CD4-positive, alpha-beta T cell (primary cell): Measurements from ENCODE around the gene KCNG1. TPM values are rescaled to one million over a fixed set of nuclear protein-coding genes. Genes with fewer than 3 reads are reported as not detected.

ENCODE experiments used
- ATAC-seq: fragments of 200-7000 bp; cut with Tn5 transposase; one replicate; pipeline ENCODE4 v1.10.0; 2022; ENCODE audit warnings: mild to moderate bottlenecking; ENCODE audit not compliant: poor library complexity
- CTCF ChIA-PET: fragments of 350-600 bp; sonication (Branson Sonifier 250); formaldehyde crosslinking; loops from one replicate; lab custom pipeline; 2021; ENCODE audit warnings: antibody characterized with exemption, inconsistent platforms; lab: Charles Lee
- POLR2A ChIA-PET: fragments of 350-600 bp; sonication (Branson Sonifier 250); formaldehyde crosslinking; loops from one replicate; lab custom pipeline; 2021; ENCODE audit warnings: antibody characterized with exemption, inconsistent platforms; lab: Charles Lee
- DNase-seq, 14 experiments: peaks; one replicate each; pipeline ENCODE4 v3.0.0-alpha.2; 2013 to 2020; ENCODE audit warnings: mixed read lengths in 2 of 14
- H3K27ac ChIP-seq, 2 donors: one replicate each; pipeline versions ENCODE4 v1.5.1 to v1.7.0; 2013; ENCODE audit warnings: low read length in 2 of 2, low read depth in 1 of 2, mild to moderate bottlenecking in 1 of 2
- H3K27me3 ChIP-seq, 2 experiments: 1 replicate in 1 of 2; 2 replicates in 1 of 2; pipeline versions ENCODE4 v1.6.1 to v1.7.0; 2013; ENCODE audit warnings: low read length in 2 of 2, control low read depth in 1 of 2, mild to moderate bottlenecking in 1 of 2, moderate library complexity in 1 of 2; ENCODE audit not compliant: insufficient read depth in 2 of 2, control insufficient read depth in 1 of 2
- H3K36me3 ChIP-seq: one replicate; pipeline ENCODE4 v1.6.1; 2013; ENCODE audit warnings: low read length, control low read depth; ENCODE audit not compliant: insufficient read depth
- H3K4me1 ChIP-seq: one replicate; pipeline ENCODE4 v1.6.1; 2013; ENCODE audit warnings: low read length, control low read depth; ENCODE audit not compliant: insufficient read depth
- H3K4me3 ChIP-seq: one replicate; pipeline ENCODE4 v1.5.1; 2013; ENCODE audit warnings: mild to moderate bottlenecking, low read length, moderate library complexity
- H3K9me3 ChIP-seq, 2 experiments: 1 replicate in 1 of 2; 2 replicates in 1 of 2; pipeline versions ENCODE4 v1.6.1 to v1.7.0; 2013; ENCODE audit warnings: low read length in 2 of 2, mild to moderate bottlenecking in 2 of 2, control low read depth in 1 of 2, moderate library complexity in 1 of 2; ENCODE audit not compliant: control insufficient read depth in 1 of 2, insufficient read depth in 1 of 2
- H3K27ac Mint-ChIP-seq: one replicate; pipeline ENCODE4 v1.8.0; 2020; ENCODE audit warnings: mixed read lengths
- H3K27me3 Mint-ChIP-seq: one replicate; pipeline ENCODE4 v1.8.0; 2021; ENCODE audit warnings: mixed read lengths
- H3K36me3 Mint-ChIP-seq: one replicate; pipeline ENCODE4 v1.8.0; 2021; ENCODE audit warnings: low read depth, mixed read lengths
- H3K4me1 Mint-ChIP-seq: one replicate; pipeline ENCODE4 v1.8.0; 2021; ENCODE audit warnings: low read depth, mixed read lengths
- H3K4me3 Mint-ChIP-seq: one replicate; pipeline ENCODE4 v1.8.0; 2020; ENCODE audit warnings: mild to moderate bottlenecking, mixed read lengths
- H3K9me3 Mint-ChIP-seq: one replicate; pipeline ENCODE4 v1.8.0; 2020; ENCODE audit warnings: mixed read lengths
- CTCF ChIP-seq: fragments of 200-600 bp; IDR thresholded peaks from one replicate; pipeline ENCODE4 v1.8.0; 2022; ENCODE audit warnings: antibody characterized with exemption, mild to moderate bottlenecking
- intact Hi-C, 2 experiments: fragments of 100-400 bp; cut with DNase I in 1 of 2; cut with micrococcal nuclease in 1 of 2; formaldehyde crosslinking; loops; one replicate each; pipeline versions ENCODE4 v1.15.1 to v1.9.0; 2023 to 2025; cut with DNase I, micrococcal nuclease
- total RNA-seq, 174 experiments: library from RNA in 2 of 174; stranded (reverse) in 2 of 174; gene quantifications; one replicate each; pipeline ENCODE4 v1.2.3 and lab custom pipeline; 2021 to 2026

The KCNG1 gene
- total RNA-seq, 2 experiments from 2014 or later = not detected

- Mint-ChIP-seq H3K4me1 (no peaks in the 10 kb centered on the region), H3K9me3 (no peaks in the 10 kb centered on the region), H3K36me3 (no peaks in the 10 kb centered on the region), H3K27me3 (peaks cover 26% of the 10 kb centered on the region), H3K4me3 (no peak overlapping the region), H3K27ac (no peak overlapping the region)
- H3K9me3 ChIP-seq = peaks cover 0 to 5% of the 10 kb centered on the region in 2 experiments
- peaks cover 3% of the 10 kb centered on the region for H3K4me1 ChIP-seq
- ATAC-seq (no peak), DNase-seq (no peak)
- CTCF ChIA-PET = no interaction called here
- H3K27me3 ChIP-seq = peaks cover 4 to 7% of the 10 kb centered on the region in 2 experiments
- no peak for TF ChIP-seq CTCF
- H3K4me3 ChIP-seq = no peak overlapping the region
- H3K27ac ChIP-seq = no peak overlapping the region
- H3K36me3 ChIP-seq = no peaks in the 10 kb centered on the region
- POLR2A ChIA-PET = no interaction called here
- intact Hi-C loops = no loop called here
Measured at GRCh38 chr20:51058017-51058416, 35.1 kb upstream of the KCNG1 start.

- intact Hi-C loops = no loop called here
- POLR2A ChIA-PET = no interaction called here
- ATAC-seq = no peak
Measured at GRCh38 chr20:51054233-51054632, 31.3 kb upstream of the KCNG1 start.

GRCh38 chr20:51050531-51051075 lies 27.7 kb upstream of the KCNG1 start:
- TF ChIP-seq CTCF = no peak

More at GRCh38 chr20:51054233-51054632, 31.3 kb upstream of the KCNG1 start:
- Mint-ChIP-seq H3K27ac (no peak overlapping the region), H3K4me1 (no peaks in the 10 kb centered on the region), H3K9me3 (no peaks in the 10 kb centered on the region), H3K27me3 (peaks cover 53% of the 10 kb centered on the region), H3K4me3 (no peak overlapping the region), H3K36me3 (no peaks in the 10 kb centered on the region)
- no peak for DNase-seq
- H3K27me3 ChIP-seq = peaks cover 10 to 13% of the 10 kb centered on the region in 2 experiments
- no peak overlapping the region for H3K4me3 ChIP-seq
- no peaks in the 10 kb centered on the region for H3K36me3 ChIP-seq
- H3K4me1 ChIP-seq = no peaks in the 10 kb centered on the region
- CTCF ChIA-PET = no interaction called here
- TF ChIP-seq CTCF = no peak
- H3K9me3 ChIP-seq = peaks cover 0 to 5% of the 10 kb centered on the region in 2 experiments
- no peak overlapping the region for H3K27ac ChIP-seq

More at GRCh38 chr20:51050531-51051075, 27.7 kb upstream of the KCNG1 start:
- Histone ChIP-seq H3K9me3 (peaks cover 0 to 8% of the 10 kb centered on the region in 2 experiments), H3K4me1 (no peaks in the 10 kb centered on the region), H3K27ac (no peak overlapping the region), H3K4me3 (no peak overlapping the region), H3K27me3 (peaks cover 6 to 12% of the 10 kb centered on the region in 2 experiments), H3K36me3 (no peaks in the 10 kb centered on the region)
- H3K4me3 Mint-ChIP-seq = no peak overlapping the region
- no peaks in the 10 kb centered on the region for H3K4me1 Mint-ChIP-seq
- DNase-seq = no peak
- H3K36me3 Mint-ChIP-seq = no peaks in the 10 kb centered on the region
- peaks cover 2% of the 10 kb centered on the region for H3K9me3 Mint-ChIP-seq
- no peak for ATAC-seq
- POLR2A ChIA-PET = no interaction called here
- intact Hi-C loops = no loop called here
- H3K27me3 Mint-ChIP-seq = peaks cover 59% of the 10 kb centered on the region
- H3K27ac Mint-ChIP-seq = no peak overlapping the region
- CTCF ChIA-PET = no interaction called here
